B cell (primary cell): Measurements from ENCODE around the gene HES1. TPM values are rescaled to one million over a fixed set of nuclear protein-coding genes. Genes with fewer than 3 reads are reported as not detected.

Source experiments
- ATAC-seq: fragments of 200-7000 bp; cut with Tn5 transposase; one replicate; pipeline ENCODE4 v1.10.0; 2021; ENCODE audit warnings: low read depth, mild to moderate bottlenecking, moderate number of reproducible peaks, moderate library complexity
- CTCF ChIA-PET: fragments of 350-600 bp; sonication (Branson Sonifier 250); formaldehyde crosslinking; loops from one replicate; lab custom pipeline; 2021; ENCODE audit warnings: antibody characterized with exemption, inconsistent platforms; lab: Charles Lee
- POLR2A ChIA-PET: fragments of 350-600 bp; sonication (Branson Sonifier 250); formaldehyde crosslinking; loops from one replicate; lab custom pipeline; 2021; ENCODE audit warnings: antibody characterized with exemption; lab: Charles Lee
- DNase-seq: peaks from one replicate; pipeline ENCODE4 v3.0.0; 2013
- H2AFZ ChIP-seq: 2 replicates; pipeline ENCODE4 v1.6.1; 2012; ENCODE audit warnings: mild to moderate bottlenecking, low read depth, low read length; ENCODE audit not compliant: insufficient read depth, poor library complexity, severe bottlenecking
- H3K27ac ChIP-seq, 2 donors: 1 replicate in 1 of 2; 2 replicates in 1 of 2; pipeline ENCODE4 v1.5.1; 2012 to 2013; ENCODE audit warnings: low read length in 2 of 2, mild to moderate bottlenecking in 2 of 2, moderate library complexity in 1 of 2
- H3K27me3 ChIP-seq, 4 experiments: fragments of 200-600 bp in 1 of 4; sonication (generic) in 1 of 4; replicated peaks in 1 of 4; 1 replicate in 2 of 4; 2 replicates in 2 of 4; pipeline versions ENCODE4 v1.6.1 to v1.7.0; 2013 to 2016; ENCODE audit warnings: low read length in 3 of 4, mild to moderate bottlenecking in 2 of 4, mixed read lengths in 1 of 4, moderate library complexity in 1 of 4; ENCODE audit not compliant: insufficient read depth in 4 of 4, control insufficient read depth in 3 of 4; ENCODE audit errors: control extremely low read depth in 1 of 4
- H3K36me3 ChIP-seq, 2 experiments: replicated peaks in 1 of 2; 1 replicate in 1 of 2; 2 replicates in 1 of 2; pipeline versions ENCODE4 v1.6.1 to v1.7.1; 2013; ENCODE audit warnings: low read length in 1 of 2; ENCODE audit not compliant: insufficient read depth in 2 of 2, control insufficient read depth in 1 of 2; ENCODE audit errors: control extremely low read depth in 1 of 2, extremely low read depth in 1 of 2
- H3K4me1 ChIP-seq, 2 donors: fragments of 200-600 bp in 1 of 2; sonication (generic) in 1 of 2; 1 replicate in 1 of 2; 2 replicates in 1 of 2; pipeline versions ENCODE4 v1.5.1 to v1.6.1; 2013 to 2017; ENCODE audit warnings: low read length in 2 of 2; ENCODE audit not compliant: control insufficient read depth in 2 of 2, insufficient read depth in 2 of 2
- H3K4me2 ChIP-seq: replicated peaks from 2 replicates; pipeline ENCODE3; 2012; ENCODE audit warnings: mild to moderate bottlenecking, low read depth, low read length; ENCODE audit not compliant: poor library complexity, severe bottlenecking
- H3K4me3 ChIP-seq, 5 experiments: fragments of 200-600 bp in 1 of 5; sonication (generic) in 1 of 5; 1 replicate in 3 of 5; 2 replicates in 2 of 5; pipeline versions ENCODE4 v1.5.1 to v1.7.0; 2011 to 2016; ENCODE audit warnings: low read length in 4 of 5, mild to moderate bottlenecking in 4 of 5, low read depth in 2 of 5, control low read depth in 1 of 5, moderate library complexity in 1 of 5; ENCODE audit not compliant: insufficient read depth in 1 of 5; ENCODE audit errors: control extremely low read depth in 1 of 5, extremely low read depth in 1 of 5
- H3K79me2 ChIP-seq: fragments of 200-600 bp; sonication (generic); one replicate; pipeline ENCODE4 v1.6.0; 2016; ENCODE audit warnings: low read length; ENCODE audit not compliant: control insufficient read depth, insufficient read depth
- H3K9ac ChIP-seq: fragments of 200-600 bp; sonication (generic); 2 replicates; pipeline ENCODE4 v1.6.1; 2017; ENCODE audit warnings: mild to moderate bottlenecking, low read length, moderate library complexity
- H3K9me3 ChIP-seq, 3 donors: one replicate each; pipeline versions ENCODE4 v1.6.1 to v1.7.1; 2013; ENCODE audit warnings: low read length in 2 of 3; ENCODE audit not compliant: control insufficient read depth in 2 of 3, insufficient read depth in 1 of 3; ENCODE audit errors: control extremely low read depth in 1 of 3
- H4K20me1 ChIP-seq: 2 replicates; pipeline ENCODE4 v1.6.0; 2012; ENCODE audit warnings: mild to moderate bottlenecking, low read length; ENCODE audit not compliant: insufficient read depth, control insufficient read depth, poor library complexity, severe bottlenecking
- H3K27ac Mint-ChIP-seq: one replicate; pipeline ENCODE4 v1.8.0; 2021; ENCODE audit warnings: mixed read lengths
- H3K27me3 Mint-ChIP-seq: one replicate; pipeline ENCODE4 v1.8.0; 2021; ENCODE audit warnings: mixed read lengths
- H3K4me1 Mint-ChIP-seq: one replicate; pipeline ENCODE4 v1.8.0; 2021; ENCODE audit warnings: mixed read lengths
- H3K4me3 Mint-ChIP-seq: one replicate; pipeline ENCODE4 v1.8.0; 2021; ENCODE audit warnings: mixed read lengths
- H3K9me3 Mint-ChIP-seq: one replicate; pipeline ENCODE4 v1.8.0; 2022; ENCODE audit warnings: mixed read lengths; ENCODE audit not compliant: insufficient read depth
- CTCF ChIP-seq: fragments of 200-600 bp; IDR thresholded peaks from one replicate; pipeline ENCODE4 v1.8.0; 2022; ENCODE audit warnings: antibody characterized with exemption, mild to moderate bottlenecking
- EZH2 ChIP-seq: IDR thresholded peaks from 2 replicates; pipeline ENCODE4 v1.6.1; 2012; ENCODE audit warnings: borderline replicate concordance, low read depth, mild to moderate bottlenecking, moderate library complexity, low read length; ENCODE audit not compliant: insufficient read depth, poor library complexity, severe bottlenecking
- WGBS: methylation state at CpG from one replicate; pipeline ENCODE4 v1.1.5; 2013; ENCODE audit warnings: missing lambda C conversion rate; ENCODE audit not compliant: insufficient coverage; 5-methylcytosine and 5-hydroxymethylcytosine counted together
- intact Hi-C: fragments of 100-400 bp; cut with micrococcal nuclease; formaldehyde crosslinking; loops from one replicate; pipeline ENCODE4 v1.10.0; 2022
- polyA plus RNA-seq: library from polyadenylated mRNA; depleted of rRNA; stranded (reverse); fragments of >200 nt; gene quantifications from 2 replicates; pipeline ENCODE4 v1.2.3, GENCODE V29; 2012
- total RNA-seq, 2 donors: library from RNA; stranded (reverse); fragments of 120-200 nt in 1 of 2; gene quantifications; 1 replicate in 1 of 2; 2 replicates in 1 of 2; pipeline versions ENCODE4 v1.2.3 to v1.2.4, GENCODE V29; 2013 to 2022

HES1 gene
- total and polyA plus RNA-seq, 2 donors (not counting 1 experiment from before 2014, with no cell fraction given) = 2.4 to 60.3 TPM

DNA sequence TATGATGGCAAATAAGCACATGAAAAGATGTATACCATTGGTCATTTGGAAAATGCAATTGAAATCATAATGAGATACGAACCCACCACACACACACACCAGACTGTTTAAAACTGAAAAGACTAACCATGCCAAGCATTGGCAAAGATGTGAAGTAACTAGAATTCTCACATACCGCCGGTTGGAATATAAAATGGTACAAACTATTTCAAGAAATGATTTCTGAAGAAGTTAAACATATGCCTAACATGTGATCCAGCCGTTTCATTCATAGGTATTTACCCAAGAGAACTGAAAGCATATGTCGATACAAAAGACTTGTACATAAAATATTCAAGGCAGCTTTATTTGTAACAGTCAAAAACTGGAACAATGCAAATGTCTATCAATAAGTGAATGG lies 28.9 kb downstream of the HES1 start:
- no peak overlapping the region for H3K27ac Mint-ChIP-seq
- intact Hi-C loops = no loop called here
- Histone ChIP-seq H3K4me2 (no peak overlapping the region), H3K36me3 (no peaks in the 10 kb centered on the region), H3K27ac (no peak overlapping the region), H3K4me1 (no peaks in the 10 kb centered on the region), H2AFZ (no peak overlapping the region), H3K9ac (no peak overlapping the region), H3K79me2 (no peaks in the 10 kb centered on the region), H3K4me3 (no peak overlapping the region), H3K27me3 (peaks cover 0 to 43% (median 13%) of the 10 kb centered on the region in 4 experiments), H4K20me1 (no peaks in the 10 kb centered on the region), H3K9me3 (no peaks in the 10 kb centered on the region)
- DNase-seq (no peak), ATAC-seq (no peak)
- ChIA-PET CTCF (no interaction called here), POLR2A (no interaction called here)
- H3K4me1 Mint-ChIP-seq = peaks cover 2% of the 10 kb centered on the region
- no peak overlapping the region for H3K4me3 Mint-ChIP-seq
- WGBS = no CpG with 5 or more reads among the region's 5 CpGs
- H3K27me3 Mint-ChIP-seq = peaks cover 58% of the 10 kb centered on the region
- no peaks in the 10 kb centered on the region for H3K9me3 Mint-ChIP-seq
- TF ChIP-seq EZH2 (no peak), CTCF (no peak)

DNA sequence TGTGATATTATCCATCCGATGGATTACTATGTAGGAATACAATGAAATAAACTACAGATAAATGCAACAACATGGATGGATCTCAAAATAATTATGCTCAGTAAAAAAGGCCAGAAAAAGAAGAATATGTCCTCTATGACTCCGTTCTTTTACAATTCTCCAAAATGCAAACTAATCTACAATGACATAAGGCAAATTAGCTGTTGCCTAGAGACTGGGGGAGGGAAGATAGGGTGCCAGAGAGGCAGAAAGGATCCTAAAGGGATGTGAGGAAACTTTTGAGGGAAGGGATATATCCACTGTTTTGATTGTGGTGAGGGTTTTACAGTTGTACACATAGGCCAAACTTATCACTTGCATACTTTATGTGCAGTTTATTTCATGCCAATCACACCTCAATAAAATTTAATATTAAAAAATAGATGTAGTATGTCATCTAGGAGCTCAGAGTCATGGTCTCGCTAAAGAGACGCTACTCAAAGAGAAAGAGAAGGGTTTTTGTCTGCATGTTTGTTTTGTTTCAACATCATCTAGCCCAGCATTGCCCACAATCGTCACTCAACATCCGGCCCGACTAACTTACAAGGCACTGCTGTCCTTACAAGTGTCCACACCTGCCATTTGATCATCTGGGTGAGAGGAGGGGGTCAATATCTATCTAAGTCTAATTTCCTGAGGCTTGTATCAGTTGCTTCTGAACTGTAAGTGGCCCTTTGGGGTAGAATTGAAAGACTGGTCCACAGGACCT lies 29.5 kb downstream of the HES1 start:
- intact Hi-C loops = no loop called here
- Histone ChIP-seq H3K79me2 (no peaks in the 10 kb centered on the region), H3K36me3 (no peaks in the 10 kb centered on the region), H3K4me1 (no peaks in the 10 kb centered on the region), H3K4me2 (no peak overlapping the region), H3K9me3 (no peaks in the 10 kb centered on the region), H3K27me3 (peaks cover 0 to 42% (median 14%) of the 10 kb centered on the region in 4 experiments), H3K4me3 (no peak overlapping the region), H3K9ac (no peak overlapping the region), H4K20me1 (no peaks in the 10 kb centered on the region), H2AFZ (no peak overlapping the region), H3K27ac (no peak overlapping the region)
- WGBS = 100% methylated on average over 2 of the region's 7 CpGs
- H3K27me3 Mint-ChIP-seq = peaks cover 58% of the 10 kb centered on the region
- no peak overlapping the region for H3K4me3 Mint-ChIP-seq
- peaks cover 2% of the 10 kb centered on the region for H3K4me1 Mint-ChIP-seq
- POLR2A ChIA-PET = no interaction called here
- TF ChIP-seq CTCF (no peak), EZH2 (no peak)
- H3K9me3 Mint-ChIP-seq = no peaks in the 10 kb centered on the region
- ATAC-seq (no peak), DNase-seq (no peak)
- no peak overlapping the region for H3K27ac Mint-ChIP-seq
- CTCF ChIA-PET = interaction anchor here (1.2 to 1.4 kb wide), 2 partner anchors 150 to 385 kb away, joined by 3 to 8 read pairs; no protein-coding TSS in a partner anchor
